CD4-positive, alpha-beta T cell treated with Interleukin-4 for 4 hours (primary cell): ENCODE measurements around the gene HIPK2.

Experiments used
- DNase-seq: peaks from one replicate; pipeline ENCODE4 v3.0.0-alpha.2; 2020

HIPK2 gene

DNA sequence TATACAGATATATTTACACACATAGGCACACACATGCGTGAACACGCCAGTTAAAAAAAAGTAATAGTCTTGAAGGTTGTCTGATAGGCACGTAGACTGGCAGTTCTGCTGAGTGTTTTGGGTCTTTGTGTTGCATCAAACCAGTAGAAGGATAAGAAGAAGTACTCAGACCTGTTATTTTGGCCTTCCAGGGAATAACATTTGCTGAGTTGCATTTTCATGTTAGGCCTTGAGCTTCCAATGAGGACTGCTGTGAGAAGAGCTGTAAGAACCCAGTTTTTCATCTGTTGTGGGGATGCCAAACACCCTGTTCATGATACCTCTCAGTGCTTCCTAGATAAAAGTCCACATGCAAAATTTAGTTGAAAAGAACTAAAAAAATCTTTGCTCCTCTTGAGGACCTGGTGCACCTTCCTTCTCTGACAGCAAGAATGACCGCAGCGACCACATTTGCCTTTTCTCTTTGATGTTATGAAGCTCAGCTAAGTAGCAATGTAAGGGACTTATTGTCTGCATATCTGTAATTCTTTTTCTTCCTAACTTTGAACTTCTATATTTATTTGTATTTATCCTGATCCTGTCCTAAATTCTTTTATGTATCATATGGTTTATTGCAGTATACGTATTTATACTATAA, 27.2 kb downstream of the HIPK2 start:
- no peak for DNase-seq

GRCh38 chr7:139749545-139749944, 28.3 kb downstream of the HIPK2 start:
- no peak for DNase-seq

- DNase-seq, result no peak
Observed at GRCh38 chr7:139748941-139749340, 28.9 kb downstream of the HIPK2 start.

GRCh38 chr7:139748373-139748765, 29.4 kb downstream of the HIPK2 start:
- no peak for DNase-seq

DNA sequence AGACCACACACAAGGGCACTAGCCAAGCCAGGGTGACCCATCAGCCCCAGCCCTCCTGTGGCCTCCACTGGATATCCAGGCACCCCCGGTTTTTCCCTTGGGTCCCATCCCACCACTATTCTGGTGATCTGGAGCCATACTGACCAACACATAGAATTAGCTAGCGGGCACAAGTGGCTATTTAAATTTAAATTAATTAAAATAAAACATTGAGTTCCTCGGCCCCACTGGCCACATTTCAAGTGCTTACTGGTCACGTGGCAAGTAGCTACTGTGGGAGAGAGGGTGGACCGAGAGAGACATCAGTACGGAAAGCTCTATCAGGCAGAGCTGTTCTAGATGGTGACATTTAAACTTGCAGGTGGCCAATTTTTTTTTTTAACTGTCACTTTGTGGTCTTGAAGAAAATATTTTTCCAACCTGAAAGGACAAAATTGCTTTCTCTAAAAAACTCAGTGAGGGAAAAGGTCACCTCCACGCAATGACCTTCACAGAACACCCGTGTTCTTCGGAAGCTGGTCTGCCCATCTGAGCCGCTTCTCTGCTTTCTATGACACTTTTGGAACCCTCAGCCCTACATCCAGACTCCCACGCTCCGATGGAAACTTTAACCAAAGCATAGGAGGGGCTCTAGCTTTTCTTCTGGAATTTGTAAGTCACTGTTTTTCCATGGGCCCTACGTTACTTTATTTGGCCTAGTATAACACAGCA, 30.0 kb downstream of the HIPK2 start:
- DNase-seq, result no peak

DNA sequence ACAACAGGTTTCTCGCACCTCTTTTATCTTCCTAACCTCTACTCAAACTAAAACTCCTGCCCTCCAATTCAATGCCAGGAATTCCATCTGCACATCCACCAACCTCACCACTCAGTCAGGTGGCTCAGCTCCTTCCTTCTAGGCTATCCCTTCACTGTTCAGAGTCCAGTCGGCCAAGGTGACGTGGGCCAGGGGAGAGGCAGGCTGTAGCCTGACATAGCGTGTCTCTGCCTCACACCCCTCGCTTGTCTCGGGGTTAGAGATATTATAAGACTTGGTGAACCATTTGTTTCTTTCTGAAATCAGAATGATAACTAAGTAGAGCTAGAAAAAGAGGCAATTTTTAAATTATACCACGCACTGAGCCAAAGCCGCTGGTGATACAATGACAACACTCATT, 31.1 kb downstream of the HIPK2 start:
- no peak for DNase-seq

- no peak for DNase-seq
Observed at GRCh38 chr7:139745678-139746143, 32.1 kb downstream of the HIPK2 start.

DNA sequence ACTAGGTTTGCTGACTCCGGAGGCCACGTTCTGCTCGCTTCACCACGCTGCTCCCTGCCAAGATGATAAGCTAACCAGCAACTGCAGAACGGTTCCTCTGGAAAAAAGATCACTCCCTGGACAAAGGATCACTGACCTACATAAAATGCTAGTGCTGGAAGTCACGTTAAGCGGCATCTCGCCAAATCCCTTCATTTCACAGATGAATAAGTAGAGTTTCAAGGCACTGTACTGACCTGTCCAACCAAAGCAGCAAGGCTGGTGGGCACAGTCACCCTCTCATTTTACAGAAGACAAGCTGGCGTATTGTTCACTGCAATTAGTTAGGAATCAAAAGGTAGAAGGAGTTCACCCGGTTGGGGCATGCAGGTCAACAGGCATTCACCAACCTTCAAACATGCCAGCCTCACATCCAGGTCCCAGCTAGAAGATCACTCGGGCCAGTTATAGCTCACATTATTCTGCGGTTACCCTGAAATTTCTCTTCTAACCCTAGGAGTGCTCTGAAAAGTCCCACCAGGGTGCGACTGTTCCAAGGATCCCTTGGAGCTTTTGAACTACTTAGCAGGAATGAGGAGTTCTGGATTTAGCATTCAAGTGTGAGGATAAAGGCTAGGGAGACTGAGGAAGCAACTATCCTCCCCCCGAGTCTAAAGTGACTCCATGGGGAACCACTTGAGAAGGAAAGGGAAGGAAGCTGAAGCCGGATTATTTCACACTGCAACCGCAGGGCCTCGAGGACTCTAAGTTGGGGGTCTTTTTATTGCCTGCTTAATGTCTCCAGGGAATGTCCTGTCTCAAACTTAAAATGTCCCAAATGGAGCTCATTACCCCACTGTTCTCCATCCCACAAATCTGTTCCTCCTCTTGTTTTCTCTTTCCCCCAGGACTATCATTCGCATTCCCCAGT, 32.8 kb downstream of the HIPK2 start:
- DNase-seq, result no peak

- DNase-seq, result no peak
Observed at GRCh38 chr7:139743967-139744767, 33.6 kb downstream of the HIPK2 start.

DNA sequence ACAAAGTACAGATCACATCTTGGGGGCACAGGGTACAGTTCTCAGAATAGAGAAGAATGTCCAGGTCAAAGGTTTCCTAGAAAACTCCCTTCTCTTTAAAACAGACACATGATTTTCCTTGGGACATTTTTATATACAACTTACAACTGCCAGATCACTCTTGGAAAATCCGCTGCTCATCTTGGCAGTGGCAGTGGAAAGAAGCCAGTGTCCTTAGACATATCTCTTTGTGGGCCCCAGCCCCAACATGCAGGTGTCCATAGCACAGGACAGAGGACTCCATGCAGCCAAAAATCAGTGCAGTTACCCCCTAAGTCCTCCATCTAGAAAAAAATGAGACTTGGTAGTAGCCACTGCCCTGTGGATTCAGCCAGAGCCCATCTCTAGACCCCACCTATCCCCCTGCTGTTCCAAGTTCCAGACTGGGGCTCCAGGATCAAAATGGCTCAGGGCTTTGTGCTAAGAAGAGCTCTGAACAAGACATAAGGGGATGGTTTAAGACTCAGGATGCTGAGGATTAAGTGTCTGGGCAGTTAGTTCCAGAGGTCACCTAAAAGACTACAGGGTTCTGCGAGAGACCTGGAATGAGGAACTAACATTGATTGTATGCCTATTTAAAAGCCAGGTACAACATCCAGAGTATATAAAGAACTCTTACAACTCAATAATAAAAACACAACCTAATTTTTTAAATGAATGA, 34.4 kb downstream of the HIPK2 start:
- no peak for DNase-seq

DNA sequence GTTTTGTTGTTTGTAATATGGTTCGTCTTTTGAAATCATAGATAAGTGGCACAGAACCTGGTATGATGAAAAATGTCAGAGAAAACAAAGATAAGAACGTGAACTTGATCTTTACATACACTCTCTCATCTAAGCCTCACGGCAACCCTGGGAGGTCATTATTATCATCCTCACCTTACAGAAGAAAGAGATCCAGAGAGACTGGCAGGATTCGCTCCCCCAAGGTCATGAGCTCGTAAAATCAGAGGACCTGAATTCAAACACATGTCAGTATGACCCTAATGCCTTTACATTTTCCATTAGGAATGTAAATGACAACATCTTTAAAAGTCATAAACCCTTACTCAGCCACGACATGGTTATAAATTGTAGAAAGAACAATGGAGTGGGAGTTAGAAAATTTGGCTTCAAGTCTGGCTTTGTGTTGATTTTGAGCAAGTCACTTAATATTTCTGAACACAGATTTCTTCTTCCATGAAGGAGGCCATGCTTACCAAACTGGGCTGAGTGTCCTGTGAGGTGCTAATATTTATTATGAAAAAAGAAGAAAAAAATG, 35.9 kb downstream of the HIPK2 start:
- DNase-seq, result no peak

DNA sequence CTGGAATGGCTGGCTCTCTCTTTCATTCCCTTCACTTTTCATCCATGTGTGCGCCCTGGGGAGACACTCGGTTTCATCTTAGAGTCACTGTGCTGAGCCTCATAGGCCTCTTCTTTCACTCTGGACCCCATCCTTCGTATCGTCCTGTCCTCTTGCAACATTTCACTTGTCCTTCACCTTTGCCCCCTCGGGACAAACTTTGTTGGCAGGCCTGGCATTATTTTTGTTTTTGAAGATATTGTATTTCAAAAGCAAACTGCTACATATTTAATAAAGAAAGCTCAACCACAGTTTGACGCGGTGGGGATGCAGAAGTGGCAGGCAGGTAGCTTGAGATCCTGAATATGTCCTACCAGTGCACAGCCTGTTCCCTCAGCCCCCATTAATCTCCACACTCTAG, 36.6 kb downstream of the HIPK2 start:
- DNase-seq, result no peak

GRCh38 chr7:139739863-139740597, 37.8 kb downstream of the HIPK2 start:
- DNase-seq, result no peak

DNA sequence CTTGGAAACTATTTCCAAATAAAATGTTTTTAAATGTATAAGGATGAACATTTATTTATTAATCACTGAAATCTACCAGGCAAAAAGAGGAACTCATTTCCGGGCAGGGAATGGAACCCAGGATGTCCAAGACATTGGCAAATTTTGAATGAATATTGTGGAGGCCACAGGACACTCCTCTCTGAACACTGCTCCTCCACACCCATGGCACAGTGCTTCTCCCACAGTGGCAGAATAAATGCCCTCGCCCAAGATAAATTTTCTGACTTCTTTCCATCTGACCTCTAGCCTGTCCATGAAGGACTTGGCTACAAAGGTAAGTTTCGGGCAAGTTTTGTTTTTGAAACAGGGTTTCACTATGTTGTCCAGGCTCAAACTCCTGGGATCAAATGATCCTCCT, 39.0 kb downstream of the HIPK2 start:
- DNase-seq, result no peak

GRCh38 chr7:139738101-139738489, 39.7 kb downstream of the HIPK2 start:
- no peak for DNase-seq

GRCh38 chr7:139737221-139738100, 40.3 kb downstream of the HIPK2 start:
- no peak for DNase-seq

GRCh38 chr7:139735912-139736595, 41.7 kb downstream of the HIPK2 start:
- DNase-seq, result no peak

DNA sequence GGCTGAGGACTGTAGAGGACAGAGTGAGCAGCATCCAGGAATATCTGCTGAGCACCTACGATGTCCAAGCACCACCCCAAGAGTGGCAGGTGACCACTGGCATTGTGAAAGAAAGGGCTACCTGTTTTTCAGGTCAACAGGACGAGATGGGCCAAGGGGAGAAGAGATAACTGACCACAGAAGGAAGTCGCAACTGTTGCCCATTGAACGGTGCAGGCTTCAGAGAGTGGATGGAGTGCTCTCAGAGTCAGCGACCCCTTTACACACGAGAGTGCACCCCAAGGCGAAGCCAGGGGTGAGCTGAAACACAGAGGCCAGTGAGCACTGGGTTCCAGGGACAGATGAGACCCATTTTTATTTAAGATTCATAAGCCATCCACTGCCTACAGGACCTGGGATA, 42.3 kb downstream of the HIPK2 start:
- no peak for DNase-seq

DNA sequence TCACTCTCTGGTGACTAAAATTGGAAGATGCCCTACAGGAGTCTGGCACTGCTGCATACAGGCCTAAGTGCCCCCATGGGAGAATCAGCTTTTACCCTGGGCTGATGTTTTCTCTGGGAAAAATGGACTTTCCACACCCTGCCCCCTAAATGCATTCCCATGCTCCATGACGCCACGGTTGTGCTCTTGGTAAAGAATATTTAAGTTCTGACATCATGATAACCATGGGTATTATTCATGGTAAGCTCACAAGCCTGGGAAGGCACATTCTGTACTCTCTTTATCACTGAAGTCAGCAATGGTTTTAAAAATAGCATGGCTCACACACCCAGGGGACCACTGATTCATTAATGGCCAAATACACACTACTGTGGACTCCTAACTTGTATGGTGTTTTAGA, 43.4 kb downstream of the HIPK2 start:
- no peak for DNase-seq
